Ovary (tissue), 9 donors: ENCODE results near the gene CAMK2N1. TPM values are rescaled to one million over a fixed set of nuclear protein-coding genes. Genes with fewer than 3 reads are reported as not detected.

Experiments used
- DNase-seq, 5 donors: peaks; one replicate each; pipeline ENCODE4 v3.0.0-alpha.2; 2019 to 2020
- H3K27ac ChIP-seq, 2 donors: fragments of 200-600 bp; one replicate each; pipeline versions ENCODE4 v1.5.1 to v1.8.0; 2019 to 2022
- H3K27me3 ChIP-seq: fragments of 200-600 bp; one replicate; pipeline ENCODE4 v1.8.0; 2022
- H3K36me3 ChIP-seq: fragments of 200-600 bp; sonication (generic); one replicate; pipeline ENCODE4 v1.5.1; 2019
- H3K4me1 ChIP-seq: one replicate; pipeline ENCODE4 v1.8.1; 2013; ENCODE audit warnings: mild to moderate bottlenecking, moderate library complexity; ENCODE audit not compliant: insufficient read depth
- H3K4me3 ChIP-seq: fragments of 200-600 bp; sonication (generic); one replicate; pipeline ENCODE4 v1.5.1; 2017
- H3K9me3 ChIP-seq, 2 donors: fragments of 200-600 bp in 1 of 2; sonication (generic) in 1 of 2; one replicate each; pipeline versions ENCODE4 v1.5.1 to v1.8.1; 2013 to 2019; ENCODE audit warnings: mild to moderate bottlenecking in 1 of 2, moderate library complexity in 1 of 2
- EP300 ChIP-seq: sonication (generic); formaldehyde crosslinking; IDR thresholded peaks from one replicate; pipeline ENCODE4 v1.6.1; 2017; ENCODE audit warnings: antibody characterized with exemption
- POLR2A ChIP-seq: fragments of 450-650 bp; IDR thresholded peaks from one replicate; pipeline ENCODE4 v1.6.1; 2017; ENCODE audit warnings: antibody characterized with exemption, mild to moderate bottlenecking, moderate library complexity
- WGBS, 3 donors: extraction: QIAGEN DNeasy Blood & Tissue Kit in 1 of 3; methylation state at CpG; one replicate each; pipeline versions ENCODE4 v1.1.5 to v1.1.7; 2013 to 2017; 5-methylcytosine and 5-hydroxymethylcytosine counted together
- intact Hi-C, 4 donors: fragments of 100-400 bp; cut with DNase I; formaldehyde crosslinking; loops; one replicate each; pipeline versions ENCODE4 v1.11.0 to v1.15.1; 2022 to 2023
- polyA plus RNA-seq, 2 donors: library from polyadenylated mRNA; stranded (reverse); fragments of 200-250 nt in 1 of 2; fragments of 350-450 nt in 1 of 2; fragmentation: Illumina TruSeq in 1 of 2; extraction: RNeasy Lipid Tissue Mini Kit (QIAGEN cat#74804) in 1 of 2; gene quantifications; one replicate each; pipeline ENCODE4 v1.2.3, GENCODE V29; 2013 to 2014
- total RNA-seq, 7 donors: library from RNA; depleted of rRNA in 2 of 7; stranded (reverse); fragments of >200 nt in 2 of 7; fragmentation: NEBNext Ultra II Directional in 3 of 7; extraction: Animal tissue kit (Norgen Biotek cat#: 25700) in 3 of 7; gene quantifications; one replicate each; pipeline versions ENCODE4 v1.1.0 to v1.2.4, GENCODE V29; 2016 to 2023
- TF ChIP-seq, protein P1 (sequence below), 3 donors: fragments of 450-650 bp in 2 of 3; fragments of 200-600 bp in 1 of 3; IDR thresholded peaks; one replicate each; pipeline versions ENCODE4 v1.5.1 to v1.8.0; 2016 to 2022; ENCODE audit warnings: antibody characterized with exemption in 3 of 3, mild to moderate bottlenecking in 1 of 3
- donor health status: DM: no; HTN: no; CAD: no; lungs with moderate emphysema.
- donor health status: DM: no; HTN: no; CAD: no.
- donor health status: Bipolar disorder and iron deficiency.
- donor health status: DM: yes; HTN: yes; CAD: no.
- donor health status: DM: no; HTN: no; CAD: no.
- donor health status: DM: yes; HTN: yes; CAD: no.

CAMK2N1 gene
- total and polyA plus RNA-seq, 9 donors, result 11.3 to 95.9 (median 35.2) TPM

DNA sequence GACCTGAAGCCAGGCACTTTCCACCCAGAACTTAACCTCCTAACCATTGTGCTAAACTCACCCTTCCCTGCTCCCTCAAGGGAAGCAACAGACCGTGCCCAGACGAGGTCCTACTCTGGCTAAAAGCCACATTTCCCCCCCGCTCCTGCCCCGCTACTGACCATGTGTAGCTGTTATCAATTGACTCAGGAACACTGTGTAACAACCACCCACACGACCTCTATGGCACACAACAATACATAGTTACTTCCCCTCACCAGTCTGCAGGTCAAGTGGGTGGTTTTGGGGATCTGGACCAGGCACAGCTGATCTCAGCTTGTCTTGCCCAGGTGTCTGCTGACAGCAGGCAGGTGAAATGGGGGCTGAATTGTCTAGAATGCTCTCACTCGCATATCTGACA is 40.1 kb downstream of the CAMK2N1 start:
- H3K36me3 ChIP-seq, result no peaks in the 10 kb centered on the region
- no peak for TF ChIP-seq EP300
- TF ChIP-seq, protein P1, sequence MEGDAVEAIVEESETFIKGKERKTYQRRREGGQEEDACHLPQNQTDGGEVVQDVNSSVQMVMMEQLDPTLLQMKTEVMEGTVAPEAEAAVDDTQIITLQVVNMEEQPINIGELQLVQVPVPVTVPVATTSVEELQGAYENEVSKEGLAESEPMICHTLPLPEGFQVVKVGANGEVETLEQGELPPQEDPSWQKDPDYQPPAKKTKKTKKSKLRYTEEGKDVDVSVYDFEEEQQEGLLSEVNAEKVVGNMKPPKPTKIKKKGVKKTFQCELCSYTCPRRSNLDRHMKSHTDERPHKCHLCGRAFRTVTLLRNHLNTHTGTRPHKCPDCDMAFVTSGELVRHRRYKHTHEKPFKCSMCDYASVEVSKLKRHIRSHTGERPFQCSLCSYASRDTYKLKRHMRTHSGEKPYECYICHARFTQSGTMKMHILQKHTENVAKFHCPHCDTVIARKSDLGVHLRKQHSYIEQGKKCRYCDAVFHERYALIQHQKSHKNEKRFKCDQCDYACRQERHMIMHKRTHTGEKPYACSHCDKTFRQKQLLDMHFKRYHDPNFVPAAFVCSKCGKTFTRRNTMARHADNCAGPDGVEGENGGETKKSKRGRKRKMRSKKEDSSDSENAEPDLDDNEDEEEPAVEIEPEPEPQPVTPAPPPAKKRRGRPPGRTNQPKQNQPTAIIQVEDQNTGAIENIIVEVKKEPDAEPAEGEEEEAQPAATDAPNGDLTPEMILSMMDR (IDR thresholded peaks at IDR 0.05), result no peak
- TF ChIP-seq POLR2A, result no peak
- 51 to 62% (median 55%) methylated on average over 6 of the region's 6 CpGs for WGBS, 3 donors
- intact Hi-C loops, result no loop called here
- H3K27ac ChIP-seq, result no peak overlapping the region
- no peaks in the 10 kb centered on the region for H3K9me3 ChIP-seq
- no peak overlapping the region for H3K4me3 ChIP-seq
- no peak for DNase-seq
- H3K27me3 ChIP-seq, result no peaks in the 10 kb centered on the region
- no peaks in the 10 kb centered on the region for H3K4me1 ChIP-seq

DNA sequence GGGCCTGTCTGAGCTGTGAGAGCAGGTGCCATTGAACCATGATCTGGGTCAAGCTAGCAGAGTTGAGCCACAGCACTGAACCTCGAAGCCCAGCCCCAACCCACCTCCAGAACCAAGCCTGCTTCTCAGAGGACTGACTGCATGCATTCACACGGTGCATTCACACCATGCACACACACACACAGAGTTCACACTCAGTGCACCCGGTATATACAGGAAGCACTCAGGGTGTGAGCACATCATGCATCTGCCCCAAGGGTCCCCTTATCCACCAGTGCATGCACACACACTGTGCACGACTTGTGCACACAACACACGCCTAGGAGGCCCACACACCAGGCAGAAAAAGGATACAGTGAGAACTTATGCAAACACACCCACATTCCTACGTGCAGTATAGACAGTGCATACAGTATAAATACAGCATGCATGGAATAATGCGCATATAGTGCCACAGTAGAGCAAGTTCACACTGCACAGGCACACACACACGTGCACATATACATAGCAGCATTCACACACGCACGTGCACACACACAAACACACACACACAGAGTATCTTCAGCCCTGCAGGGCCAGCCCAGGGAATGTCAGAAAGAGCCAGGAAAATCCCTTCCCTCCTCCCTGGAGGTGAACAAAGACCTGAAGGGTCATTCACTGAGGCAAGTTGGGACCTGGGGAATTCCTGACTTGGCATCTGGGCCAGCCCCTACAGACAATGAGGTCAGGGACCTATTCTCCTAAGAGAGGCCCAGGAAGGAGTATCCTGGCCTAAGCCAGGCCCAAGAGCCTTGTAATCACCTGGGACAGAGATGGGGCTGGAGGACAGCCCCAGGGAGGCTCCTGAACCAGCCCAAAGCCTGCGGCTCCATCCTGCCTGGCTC is 42.1 kb downstream of the CAMK2N1 start:
- no peaks in the 10 kb centered on the region for H3K27me3 ChIP-seq
- intact Hi-C loops, result no loop called here
- TF ChIP-seq POLR2A, result no peak
- no peak for TF ChIP-seq EP300
- TF ChIP-seq, protein P1 (IDR thresholded peaks at IDR 0.05), result no peak
- no peak overlapping the region for H3K27ac ChIP-seq
- H3K36me3 ChIP-seq, result no peaks in the 10 kb centered on the region
- no peaks in the 10 kb centered on the region for H3K9me3 ChIP-seq
- no peaks in the 10 kb centered on the region for H3K4me1 ChIP-seq
- 87 to 91% (median 87%) methylated on average over 11 of the region's 11 CpGs for WGBS, 3 donors
- DNase-seq, result no peak
- H3K4me3 ChIP-seq, result no peak overlapping the region

DNA sequence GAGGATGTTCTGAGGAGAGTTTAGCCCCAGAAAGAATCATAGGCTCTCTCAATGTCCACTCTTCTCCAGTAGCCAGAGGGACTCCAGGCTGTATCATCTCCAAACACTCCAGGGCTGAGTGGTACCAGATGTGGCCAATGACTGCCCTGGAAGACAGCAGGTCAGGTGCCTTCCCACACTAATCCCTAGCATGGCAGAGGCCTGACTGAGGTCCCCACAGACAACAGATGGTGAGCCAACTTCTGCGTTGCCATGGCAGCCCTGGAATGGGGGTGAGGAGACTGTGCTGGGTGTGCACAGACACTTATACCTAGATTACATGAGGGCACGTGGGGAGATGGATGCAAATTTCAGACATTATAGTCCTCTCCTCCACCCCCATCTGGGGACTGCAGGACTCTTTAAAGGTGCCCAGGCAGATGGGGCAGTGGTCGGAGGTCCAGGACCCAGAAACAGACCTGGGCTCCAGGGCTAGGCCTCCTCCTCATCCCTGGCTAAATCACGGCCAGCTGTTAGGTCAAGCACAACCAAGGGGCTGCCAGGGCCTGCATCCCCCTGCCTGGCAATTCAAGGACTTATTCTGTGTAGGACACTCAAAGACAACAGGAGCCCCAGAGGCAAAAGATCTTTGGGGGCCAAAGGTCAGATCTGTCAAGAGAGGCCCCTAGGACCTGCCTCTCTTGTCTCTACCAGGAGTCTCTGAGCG is 42.9 kb downstream of the CAMK2N1 start:
- H3K4me1 ChIP-seq, result no peaks in the 10 kb centered on the region
- intact Hi-C loops, result no loop called here
- H3K9me3 ChIP-seq, result no peaks in the 10 kb centered on the region
- H3K27me3 ChIP-seq, result no peaks in the 10 kb centered on the region
- H3K27ac ChIP-seq, result no peak overlapping the region
- no peak for DNase-seq
- H3K4me3 ChIP-seq, result no peak overlapping the region
- no peaks in the 10 kb centered on the region for H3K36me3 ChIP-seq
- TF ChIP-seq EP300 (no peak), POLR2A (no peak)
- TF ChIP-seq, protein P1 (IDR thresholded peaks at IDR 0.05), result no peak
- 77 to 91% (median 89%) methylated on average over 5 of the region's 5 CpGs for WGBS, 3 donors

DNA sequence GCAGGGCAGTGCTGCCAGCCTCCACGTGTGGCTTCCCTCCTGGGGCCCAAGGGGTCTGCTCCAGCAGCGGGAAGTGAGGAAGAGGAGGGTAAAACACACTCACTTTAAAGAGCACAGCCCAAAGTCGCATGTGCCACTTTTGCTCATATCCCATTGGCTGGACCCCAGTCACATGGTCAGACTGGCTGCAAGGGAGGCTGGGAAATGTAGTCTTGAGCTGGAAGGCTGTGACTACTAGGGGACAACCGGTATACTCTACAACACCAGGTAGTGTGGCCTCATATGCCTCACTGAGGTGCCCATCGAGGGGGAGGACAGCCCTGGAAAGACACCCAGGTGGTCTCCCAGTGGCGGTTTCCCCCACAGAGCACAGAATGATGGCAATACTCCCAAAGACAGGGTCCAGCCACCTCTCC is 45.2 kb downstream of the CAMK2N1 start:
- Histone ChIP-seq H3K9me3 (no peaks in the 10 kb centered on the region), H3K27me3 (no peaks in the 10 kb centered on the region), H3K4me3 (no peak overlapping the region), H3K36me3 (no peaks in the 10 kb centered on the region), H3K27ac (no peak overlapping the region), H3K4me1 (no peaks in the 10 kb centered on the region)
- 27 to 29% (median 28%) methylated on average over 6 of the region's 6 CpGs for WGBS, 3 donors
- peak in 3 of 5 donors; percentile 30 to 51 (median 36) for DNase-seq
- intact Hi-C loops, result no loop called here
- no peak for TF ChIP-seq EP300
- TF ChIP-seq, protein P1 (IDR thresholded peaks at IDR 0.05), result no peak
- no peak for TF ChIP-seq POLR2A
